ENCODE results near the gene TMEM167A. TPM values are rescaled to one million over a fixed set of nuclear protein-coding genes. Genes with fewer than 3 reads are reported as not detected.

TMEM167A gene
- total and polyA plus RNA-seq, 2 of the 4 experiments (the other 2 are of a cell fraction) = 34.6 to 45.1 TPM

DNA sequence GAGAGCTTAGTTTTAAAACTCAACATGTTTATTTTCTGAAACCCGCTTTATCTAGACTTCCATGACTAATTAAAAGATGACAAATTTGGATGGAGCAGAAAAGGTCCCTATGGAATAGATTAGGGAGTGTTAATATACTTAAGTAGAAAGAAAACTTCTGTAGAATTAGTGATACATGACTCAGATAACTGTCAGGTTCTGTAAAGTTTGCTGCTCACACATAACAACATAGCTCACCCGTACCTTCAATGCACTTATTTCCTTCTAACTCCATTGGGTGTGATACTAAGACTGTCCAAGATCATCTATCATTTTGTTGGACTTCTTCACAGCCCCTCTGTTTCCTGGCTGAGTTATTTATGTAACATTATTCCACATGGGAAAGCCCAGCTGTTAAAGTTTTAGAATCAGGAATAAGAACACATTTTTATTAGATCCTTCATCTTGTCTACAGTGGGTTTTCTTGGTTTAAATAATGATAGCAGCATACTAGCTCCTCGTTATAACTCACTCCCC lies 27.8 kb downstream of the TMEM167A start:
- DNase-seq = no peak
- TF ChIP-seq RFX5 (IDR thresholded peaks at IDR 0.05; ENCODE audit: low read depth, low read length) (no peak), NFE2L2 (IDR thresholded peaks at IDR 0.05; ENCODE audit: low read depth, low read length) (no peak), MAZ (IDR thresholded peaks at IDR 0.05; ENCODE audit: borderline replicate concordance, low read depth, low read length) (no peak), CHD1 (IDR thresholded peaks at IDR 0.05; ENCODE audit: low read depth, low read length) (no peak), CEBPB (IDR thresholded peaks at IDR 0.05; ENCODE audit: low read depth, low read length) (no peak), POLR2A (IDR thresholded peaks at IDR 0.05; ENCODE audit: low read depth, low read length) (no peak), MXI1 (IDR thresholded peaks at IDR 0.05; ENCODE audit: borderline replicate concordance, low read depth, low read length) (no peak), MAFK (IDR thresholded peaks at IDR 0.05; ENCODE audit: low read depth, low read length) (no peak), RCOR1 (IDR thresholded peaks at IDR 0.05; ENCODE audit: insufficient replicate concordance, low read length) (no peak), SMC3 (IDR thresholded peaks at IDR 0.05; ENCODE audit: low read depth, low read length) (no peak), RAD21 (IDR thresholded peaks at IDR 0.05; ENCODE audit: low read length) (no peak)
- TF ChIP-seq, protein P1, sequence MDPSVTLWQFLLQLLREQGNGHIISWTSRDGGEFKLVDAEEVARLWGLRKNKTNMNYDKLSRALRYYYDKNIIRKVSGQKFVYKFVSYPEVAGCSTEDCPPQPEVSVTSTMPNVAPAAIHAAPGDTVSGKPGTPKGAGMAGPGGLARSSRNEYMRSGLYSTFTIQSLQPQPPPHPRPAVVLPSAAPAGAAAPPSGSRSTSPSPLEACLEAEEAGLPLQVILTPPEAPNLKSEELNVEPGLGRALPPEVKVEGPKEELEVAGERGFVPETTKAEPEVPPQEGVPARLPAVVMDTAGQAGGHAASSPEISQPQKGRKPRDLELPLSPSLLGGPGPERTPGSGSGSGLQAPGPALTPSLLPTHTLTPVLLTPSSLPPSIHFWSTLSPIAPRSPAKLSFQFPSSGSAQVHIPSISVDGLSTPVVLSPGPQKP (IDR thresholded peaks at IDR 0.05; ENCODE audit: borderline replicate concordance, low read depth, low read length) = no peak
- Histone ChIP-seq H2BK120ac (ENCODE audit: low read depth, low read length) (no peak overlapping the region), H3K9me1 (ENCODE audit: insufficient read depth, low read length) (no peaks in the 10 kb centered on the region), H2BK20ac (ENCODE audit: low read depth, low read length) (no peak overlapping the region), H2BK15ac (ENCODE audit: low read depth, low read length) (no peak overlapping the region), H3K14ac (replicated peaks; ENCODE audit: low read depth, low read length) (no peak overlapping the region), H2BK5ac (ENCODE audit: low read depth, low read length, poor library complexity, severe bottlenecking) (no peak overlapping the region), H3K4me3 (ENCODE audit: insufficient read depth, low read depth, low read length) (no peak overlapping the region), H2AK5ac (ENCODE audit: low read depth, low read length) (no peak overlapping the region), H3K4me2 (ENCODE audit: low read depth, low read length) (no peak overlapping the region), H3K4ac (ENCODE audit: low read depth, low read length) (no peak overlapping the region), H3K9ac (ENCODE audit: low read depth, low read length) (no peak overlapping the region), H3K9me3 (ENCODE audit: control insufficient read depth, insufficient read depth, low read length) (no peaks in the 10 kb centered on the region), H3K23ac (ENCODE audit: low read depth, low read length) (no peak overlapping the region), H4K8ac (ENCODE audit: low read depth in 2 of 2, low read length in 2 of 2) (no peak overlapping the region), H4K5ac (ENCODE audit: low read depth, low read length) (no peak overlapping the region), H3K27me3 (ENCODE audit: control insufficient read depth, insufficient read depth, low read length) (no peaks in the 10 kb centered on the region), H4K20me1 (ENCODE audit: insufficient read depth, low read length) (no peaks in the 10 kb centered on the region), H3K56ac (ENCODE audit: extremely low read depth, insufficient read depth, low read length) (no peak overlapping the region), H3K27ac (ENCODE audit: insufficient read depth, low read length) (no peak overlapping the region), H4K91ac (ENCODE audit: insufficient read depth, low read depth, low read length) (no peak overlapping the region), H3K4me1 (ENCODE audit: control insufficient read depth, insufficient read depth, low read length) (no peaks in the 10 kb centered on the region), H3K36me3 (ENCODE audit: control insufficient read depth, insufficient read depth, low read length) (peaks cover 15% of the 10 kb centered on the region), H3K79me1 (ENCODE audit: low read depth in 1 of 2, low read length in 2 of 2) (peaks cover 0 to 8% of the 10 kb centered on the region in 2 experiments; a peak in 2 of 4 replicates), H3K18ac (ENCODE audit: low read depth, low read length) (no peak overlapping the region), H2AK9ac (replicated peaks; ENCODE audit: low read depth, low read length, poor library complexity) (no peak overlapping the region), H2AFZ (replicated peaks; ENCODE audit: low read length, poor library complexity) (no peak overlapping the region)
- BruUV-seq (replicated peaks) = no TSS peak
- no peak; the same call in 1 of the 2 replicates for ATAC-seq (ENCODE audit: low read depth)
- intact Hi-C loops (cut with micrococcal nuclease) = no loop called here
- ChIA-PET POLR2A (ENCODE audit: unreplicated experiment) (no interaction called here), CTCF (no interaction called here)
- in situ Hi-C loops (cut with MboI; ENCODE audit: low sequenced_read_pairs) = no loop called here
- no CpG with 5 or more reads among the region's 3 CpGs for WGBS, 2 experiments (ENCODE audit: extremely low coverage in 2 of 2, insufficient read length in 1 of 2)
- dilution Hi-C loops (cut with HindIII; ENCODE audit: low sequenced_read_pairs, unreplicated experiment) = no loop called here

All from IMR-90 (cell line).